ENCODE results near the gene ATP8B4. TPM values are rescaled to one million over a fixed set of nuclear protein-coding genes. Genes with fewer than 3 reads are reported as not detected.

ATP8B4 gene
- total and polyA plus RNA-seq, 2 donors (not counting 3 experiments of a cell fraction or from before 2014, with no cell fraction given) = not detected

- Histone ChIP-seq H3K4me1 (ENCODE audit: control insufficient read depth, extremely low read depth, insufficient read depth, low read length) (no peaks in the 10 kb centered on the region), H3K79me2 (ENCODE audit: control insufficient read depth, insufficient read depth, low read length) (no peaks in the 10 kb centered on the region), H2AFZ (ENCODE audit: low read depth, low read length) (no peak overlapping the region), H3K4me2 (ENCODE audit: insufficient read depth, low read length) (no peak overlapping the region), H3K9ac (replicated peaks; ENCODE audit: extremely low read depth, insufficient read depth, low read length) (no peak overlapping the region), H3K4me3 (replicated peaks in 1 of 3; ENCODE audit: insufficient read depth in 1 of 3, low read depth in 1 of 3, low read length in 3 of 3) (no peak overlapping the region), H4K20me1 (replicated peaks; ENCODE audit: control insufficient read depth, extremely low read depth, insufficient read depth, low read length) (no peaks in the 10 kb centered on the region), H3K9me3 (replicated peaks; ENCODE audit: control insufficient read depth, insufficient read depth, low read length) (no peaks in the 10 kb centered on the region), H3K27me3 (ENCODE audit: control insufficient read depth in 2 of 2, insufficient read depth in 2 of 2, low read length in 2 of 2) (peaks cover 5 to 8% of the 10 kb centered on the region in 2 experiments), H3K36me3 (ENCODE audit: control insufficient read depth in 2 of 2, extremely low read depth in 1 of 2, insufficient read depth in 2 of 2, low read length in 2 of 2) (no peaks in the 10 kb centered on the region), H3K27ac (ENCODE audit: insufficient read depth, low read depth, low read length) (no peak overlapping the region), H3K9me1 (replicated peaks; ENCODE audit: control insufficient read depth, extremely low read depth, insufficient read depth, low read length) (no peaks in the 10 kb centered on the region)
- TF ChIP-seq POLR2A (IDR thresholded peaks at IDR 0.05; ENCODE audit: low read depth, low read length) (no peak), MAX (IDR thresholded peaks at IDR 0.05; ENCODE audit: insufficient read depth, insufficient read length) (no peak), MYC (IDR thresholded peaks at IDR 0.05; ENCODE audit: low read depth, low read length) (no peak), JUN (IDR thresholded peaks at IDR 0.05; ENCODE audit: borderline replicate concordance, insufficient read depth, insufficient read length, low read depth) (no peak), GATA2 (IDR thresholded peaks at IDR 0.05; ENCODE audit: insufficient read depth, insufficient read length, low read depth, low read length) (no peak), EZH2 (IDR thresholded peaks at IDR 0.05; ENCODE audit: borderline replicate concordance, low read depth, low read length, severe bottlenecking) (no peak), CTCF (IDR thresholded peaks at IDR 0.05; ENCODE audit: extremely low read depth in 1 of 2, insufficient read depth in 1 of 2, low read depth in 1 of 2, low read length in 2 of 2) (no peak), POLR2AphosphoS5 (IDR thresholded peaks at IDR 0.05; ENCODE audit: insufficient read depth, low read depth, low read length) (no peak), FOS (IDR thresholded peaks at IDR 0.05; ENCODE audit: borderline replicate concordance, insufficient read depth, low read length) (no peak)
- POLR2A ChIA-PET = no interaction called here
- no TSS peak for BruUV-seq (replicated peaks)
- FAIRE-seq = no peak
- DNase-seq (ENCODE audit: low read depth, low spot score) = no peak
- CTCF ChIA-PET = no interaction called here
- intact Hi-C loops (cut with micrococcal nuclease) (no loop called here), dilution Hi-C loops (cut with MboI; ENCODE audit: extremely low pct_ligation_motif_present, low sequenced_read_pairs) (no loop called here)
Measured at GRCh38 chr15:50067254-50067653, 51.8 kb downstream of the ATP8B4 start.

Data from endothelial cell of umbilical vein (primary cell).